Ascending aorta (tissue), 2 donors: ENCODE results near the gene RTP5. TPM values are rescaled to one million over a fixed set of nuclear protein-coding genes. Genes with fewer than 3 reads are reported as not detected.
"Not testable (repeated sequence)": the region's sequence is repeated elsewhere in the genome, so short reads cannot be mapped to it uniquely, and the experiment has no call there.

ENCODE experiments used
- DNase-seq, 2 donors: peaks; one replicate each; pipeline ENCODE4 v3.0.0-alpha.2; 2019; ENCODE audit warnings: low spot score in 2 of 2
- H3K27ac ChIP-seq, 2 donors: fragments of 200-600 bp; sonication (generic); one replicate each; pipeline ENCODE4 v1.5.1; 2016 to 2017; ENCODE audit warnings: mild to moderate bottlenecking in 1 of 2
- H3K27me3 ChIP-seq: fragments of 200-600 bp; sonication (generic); one replicate; pipeline ENCODE4 v1.5.1; 2017
- H3K36me3 ChIP-seq, 2 donors: fragments of 200-600 bp; sonication (generic); one replicate each; pipeline ENCODE4 v1.5.1; 2016
- H3K4me1 ChIP-seq, 2 donors: fragments of 200-600 bp; sonication (generic); one replicate each; pipeline ENCODE4 v1.5.1; 2016 to 2017; ENCODE audit warnings: mild to moderate bottlenecking in 1 of 2
- H3K4me3 ChIP-seq, 2 donors: fragments of 200-600 bp; sonication (generic); one replicate each; pipeline ENCODE4 v1.5.1; 2016 to 2017; ENCODE audit warnings: mild to moderate bottlenecking in 1 of 2
- H3K9me3 ChIP-seq, 2 donors: fragments of 200-600 bp; sonication (generic); one replicate each; pipeline ENCODE4 v1.5.1; 2016
- intact Hi-C: fragments of 100-400 bp; cut with DNase I; formaldehyde crosslinking; loops from one replicate; pipeline ENCODE4 v1.15.1; 2023
- total RNA-seq: library from RNA; depleted of rRNA; stranded (reverse); fragments of >200 nt; gene quantifications from one replicate; pipeline ENCODE4 v1.1.0, GENCODE V29; 2016
- TF ChIP-seq, protein P1 (sequence below), 3 experiments: fragments of 200-600 bp in 2 of 3; fragments of 450-650 bp in 1 of 3; sonication (generic) in 2 of 3; IDR thresholded peaks; one replicate each; pipeline ENCODE4 v1.5.1; 2016 to 2019; ENCODE audit warnings: antibody characterized with exemption in 3 of 3, mild to moderate bottlenecking in 1 of 3, moderate library complexity in 1 of 3

Gene RTP5
- total RNA-seq, 1 donor from 2014 or later = not detected

DNA sequence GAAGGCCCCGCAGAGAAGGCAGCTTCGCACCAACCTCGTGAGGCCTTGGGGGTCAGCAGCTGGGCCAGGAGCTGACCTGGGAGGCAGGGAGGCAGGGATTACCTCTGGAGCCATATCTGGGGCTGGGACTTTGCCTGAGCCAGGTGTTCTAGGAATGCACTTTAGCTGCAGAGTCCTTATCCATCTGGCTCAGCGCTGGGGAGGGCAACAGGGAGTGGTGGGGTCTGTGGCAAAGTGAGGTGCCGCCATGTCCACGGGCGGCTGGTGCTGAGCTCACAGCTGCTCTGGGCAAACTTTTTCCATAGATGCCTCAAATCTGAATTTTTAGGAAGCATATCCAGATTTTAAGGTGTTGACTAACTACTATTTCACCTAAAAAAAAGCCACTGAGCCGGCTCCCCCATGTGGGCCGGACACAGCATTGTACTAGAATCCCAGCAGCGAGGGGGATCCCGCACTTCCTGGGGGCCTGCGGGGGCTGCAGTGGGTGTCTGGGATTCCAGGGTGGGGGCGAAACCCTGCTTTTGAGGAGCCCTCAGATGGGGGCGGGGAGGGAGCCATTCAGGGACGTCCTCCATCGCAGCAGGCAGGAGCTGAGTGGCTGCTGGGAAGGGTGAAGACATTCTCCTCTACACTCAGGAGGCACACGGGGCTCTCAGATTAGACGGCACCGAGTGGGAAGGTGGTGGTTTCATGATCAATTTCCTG, 34.6 kb downstream of the RTP5 start:
- Histone ChIP-seq H3K27me3 (no peaks in the 10 kb centered on the region), H3K36me3 (no peaks in the 10 kb centered on the region), H3K4me3 (no peak overlapping the region), H3K9me3 (no peaks in the 10 kb centered on the region), H3K4me1 (no peaks in the 10 kb centered on the region), H3K27ac (no peak overlapping the region)
- TF ChIP-seq, protein P1, sequence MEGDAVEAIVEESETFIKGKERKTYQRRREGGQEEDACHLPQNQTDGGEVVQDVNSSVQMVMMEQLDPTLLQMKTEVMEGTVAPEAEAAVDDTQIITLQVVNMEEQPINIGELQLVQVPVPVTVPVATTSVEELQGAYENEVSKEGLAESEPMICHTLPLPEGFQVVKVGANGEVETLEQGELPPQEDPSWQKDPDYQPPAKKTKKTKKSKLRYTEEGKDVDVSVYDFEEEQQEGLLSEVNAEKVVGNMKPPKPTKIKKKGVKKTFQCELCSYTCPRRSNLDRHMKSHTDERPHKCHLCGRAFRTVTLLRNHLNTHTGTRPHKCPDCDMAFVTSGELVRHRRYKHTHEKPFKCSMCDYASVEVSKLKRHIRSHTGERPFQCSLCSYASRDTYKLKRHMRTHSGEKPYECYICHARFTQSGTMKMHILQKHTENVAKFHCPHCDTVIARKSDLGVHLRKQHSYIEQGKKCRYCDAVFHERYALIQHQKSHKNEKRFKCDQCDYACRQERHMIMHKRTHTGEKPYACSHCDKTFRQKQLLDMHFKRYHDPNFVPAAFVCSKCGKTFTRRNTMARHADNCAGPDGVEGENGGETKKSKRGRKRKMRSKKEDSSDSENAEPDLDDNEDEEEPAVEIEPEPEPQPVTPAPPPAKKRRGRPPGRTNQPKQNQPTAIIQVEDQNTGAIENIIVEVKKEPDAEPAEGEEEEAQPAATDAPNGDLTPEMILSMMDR (IDR thresholded peaks at IDR 0.05) = no peak
- DNase-seq = peak in 1 of 2 donors; percentile 44
- intact Hi-C loops = no loop called here

DNA sequence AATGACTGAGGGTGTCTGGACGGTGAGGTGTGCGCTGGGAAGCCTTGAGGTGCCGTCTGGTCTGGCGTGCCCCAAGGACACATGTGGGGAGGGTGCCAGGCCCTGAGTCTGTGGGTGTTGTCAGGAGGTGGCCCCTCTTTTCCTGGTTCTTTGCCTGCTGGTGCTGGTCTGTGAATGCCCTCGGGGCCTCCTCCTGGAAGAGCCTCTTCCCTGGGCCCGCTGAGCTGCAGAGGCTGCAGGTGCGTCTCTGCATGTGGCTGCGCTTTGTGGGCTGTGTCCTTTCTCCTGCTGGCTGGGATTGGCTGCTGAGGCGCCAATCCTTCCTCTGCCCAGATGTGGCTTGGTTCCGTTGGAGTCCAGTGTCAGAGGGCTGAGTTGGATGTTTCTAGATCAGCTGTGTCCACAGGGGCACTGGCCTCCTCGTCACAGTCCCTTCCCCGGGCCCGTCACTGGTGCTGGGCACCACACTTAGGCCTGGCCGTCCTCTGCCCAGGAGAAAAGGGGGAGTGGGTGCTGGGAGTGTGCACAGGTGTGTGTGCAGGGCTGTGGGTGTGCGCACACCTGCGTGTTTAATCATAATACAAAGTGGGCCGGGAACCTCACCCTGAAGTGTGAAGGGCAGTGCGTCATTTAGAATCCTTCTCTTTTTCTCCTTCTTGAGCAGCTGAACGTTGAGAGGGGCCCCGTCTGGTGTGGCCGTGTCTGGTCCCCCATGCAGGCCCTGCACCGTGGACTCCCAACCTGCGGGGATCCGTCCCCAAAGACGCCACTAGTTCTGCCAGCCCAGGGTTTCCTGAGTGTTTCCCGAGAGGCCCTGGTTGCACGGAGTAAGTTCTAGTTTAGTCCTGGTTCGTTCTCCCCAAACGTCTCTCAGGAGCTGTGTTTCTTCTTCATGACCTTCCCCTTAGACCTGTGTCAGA, 35.5 kb downstream of the RTP5 start:
- intact Hi-C loops = no loop called here

DNA sequence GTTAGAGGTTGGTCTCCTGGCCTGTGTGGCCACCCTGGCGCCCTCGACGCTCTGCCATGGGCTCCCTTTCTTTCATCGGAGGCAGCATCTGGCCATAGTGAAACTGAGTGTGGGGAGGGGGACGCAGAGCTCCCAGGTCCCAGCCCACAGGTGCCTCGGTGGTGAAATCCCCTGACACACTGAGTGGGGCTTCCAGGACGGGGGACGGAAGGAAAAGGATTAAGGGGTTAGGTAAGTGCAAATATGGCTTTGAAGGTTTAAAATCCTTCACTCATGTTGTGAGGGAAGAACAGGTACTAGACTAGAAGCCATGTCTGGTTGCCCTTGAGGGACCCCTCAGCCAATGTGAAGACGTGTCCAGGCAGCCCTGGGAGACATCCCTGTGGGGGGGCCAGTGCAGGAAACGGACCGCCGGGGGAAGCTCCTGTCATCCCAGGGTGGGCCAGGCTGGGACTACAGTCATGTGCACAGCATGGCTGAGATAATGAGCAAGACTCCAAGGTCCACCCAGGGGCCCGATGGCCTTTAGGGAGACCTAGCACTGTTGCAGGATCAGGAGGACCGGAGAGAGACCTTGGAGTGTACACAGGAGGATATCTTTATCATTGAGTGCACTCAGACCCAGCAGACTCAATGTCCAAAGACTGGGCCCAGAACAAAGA, 36.3 kb downstream of the RTP5 start:
- intact Hi-C loops = no loop called here
- no peaks in the 10 kb centered on the region for H3K4me1 ChIP-seq
- no peaks in the 10 kb centered on the region for H3K36me3 ChIP-seq
- peak in 1 of 2 donors; percentile 50 for DNase-seq
- no peak overlapping the region for H3K27ac ChIP-seq
- TF ChIP-seq, protein P1 (IDR thresholded peaks at IDR 0.05) = no peak
- no peak overlapping the region for H3K4me3 ChIP-seq
- no peaks in the 10 kb centered on the region for H3K27me3 ChIP-seq
- no peaks in the 10 kb centered on the region for H3K9me3 ChIP-seq

More for the DNA sequence above, 35.5 kb downstream of the RTP5 start:
- H3K4me3 ChIP-seq = no peak overlapping the region
- H3K27ac ChIP-seq = no peak overlapping the region
- no peaks in the 10 kb centered on the region for H3K9me3 ChIP-seq
- DNase-seq = peak in 1 of 2 donors; percentile 50
- H3K4me1 ChIP-seq = no peaks in the 10 kb centered on the region
- no peaks in the 10 kb centered on the region for H3K36me3 ChIP-seq
- H3K27me3 ChIP-seq = no peaks in the 10 kb centered on the region
- TF ChIP-seq, protein P1 (IDR thresholded peaks at IDR 0.05) = no peak

DNA sequence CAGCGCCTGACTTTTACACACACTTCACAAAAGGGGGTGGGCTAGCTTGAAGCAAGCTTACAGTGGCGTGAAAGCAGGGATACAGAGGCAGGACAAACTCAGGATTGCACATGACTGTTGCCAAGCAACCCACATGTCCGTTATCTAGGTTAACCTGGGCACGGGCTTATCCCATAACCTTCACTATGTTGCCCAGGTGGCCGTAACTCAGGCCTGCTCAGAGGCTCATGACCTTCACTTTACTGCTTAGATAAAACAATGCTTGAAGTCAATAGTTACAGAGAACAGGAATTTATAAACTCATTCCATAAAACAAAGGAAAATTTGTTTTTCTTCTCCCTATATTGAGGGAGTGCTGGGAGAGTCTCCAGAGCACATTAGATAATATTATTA, 36.8 kb downstream of the RTP5 start:
- intact Hi-C loops, DNase-seq, H3K27me3 ChIP-seq, H3K4me1 ChIP-seq, H3K4me3 ChIP-seq, H3K36me3 ChIP-seq, H3K9me3 ChIP-seq, H3K27ac ChIP-seq: not testable (repeated sequence)

DNA sequence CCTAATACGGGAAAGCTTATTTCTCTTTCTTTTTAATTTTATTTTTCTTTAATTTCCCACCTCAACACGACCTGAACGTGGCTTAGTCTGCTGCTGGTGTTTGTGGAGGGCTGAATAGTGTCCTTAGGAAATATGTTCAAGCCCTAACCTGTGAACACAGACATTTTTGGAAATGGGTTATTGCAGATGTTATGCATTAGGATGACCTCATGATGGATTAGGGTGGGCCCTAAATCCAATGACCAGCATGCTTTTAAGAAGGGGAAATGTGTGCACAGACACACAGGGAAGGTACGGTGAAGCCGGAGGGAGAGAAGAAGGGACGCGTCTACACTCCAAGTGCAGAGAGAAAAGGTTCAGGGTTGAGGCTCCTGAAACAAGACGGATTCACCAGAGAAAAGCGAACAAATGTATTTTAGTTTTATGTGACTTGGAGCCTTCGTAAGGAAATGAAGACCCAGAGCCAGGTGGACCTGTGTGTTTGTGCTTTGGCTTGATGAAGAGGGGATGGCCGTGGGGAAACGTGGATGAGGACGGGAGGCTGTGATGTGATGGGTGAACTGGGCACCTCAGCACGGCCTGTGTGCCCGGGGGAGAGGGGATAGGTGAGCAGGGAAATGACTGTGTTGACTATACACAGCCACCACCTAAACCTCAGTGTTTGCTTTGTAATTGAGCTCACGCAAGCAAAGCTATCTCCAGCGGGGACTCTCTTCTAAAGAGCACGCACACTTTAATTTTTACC, 37.5 kb downstream of the RTP5 start:
- intact Hi-C loops = no loop called here
- Histone ChIP-seq H3K36me3 (no peaks in the 10 kb centered on the region), H3K27me3 (no peaks in the 10 kb centered on the region), H3K9me3 (no peaks in the 10 kb centered on the region), H3K4me3 (no peak overlapping the region), H3K4me1 (no peaks in the 10 kb centered on the region), H3K27ac (no peak overlapping the region)
- DNase-seq = no peak
- TF ChIP-seq, protein P1 (IDR thresholded peaks at IDR 0.05) = no peak

DNA sequence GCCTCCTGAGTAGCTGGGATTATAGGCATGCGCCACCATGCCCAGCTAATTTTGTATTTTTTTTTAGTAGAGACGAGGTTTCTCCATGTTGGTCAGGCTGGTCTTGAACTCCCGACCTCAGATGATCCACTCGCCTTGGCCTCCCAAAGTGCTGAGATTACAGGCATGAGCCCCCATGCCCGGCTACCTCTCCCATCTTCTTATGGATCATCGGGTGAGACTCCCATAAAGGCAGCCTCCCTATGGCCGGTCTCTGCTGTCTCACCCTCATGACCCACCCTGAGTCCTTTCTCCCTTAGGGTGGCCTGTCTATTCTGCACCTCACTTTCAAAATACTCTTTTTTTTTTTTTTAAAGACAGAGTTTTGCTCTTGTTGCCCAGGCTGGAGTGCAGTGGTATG, 38.3 kb downstream of the RTP5 start:
- H3K4me1 ChIP-seq, DNase-seq, H3K27ac ChIP-seq, H3K36me3 ChIP-seq, H3K27me3 ChIP-seq, H3K4me3 ChIP-seq, H3K9me3 ChIP-seq, intact Hi-C loops: not testable (repeated sequence)
